ENCODE measurements around the gene DNAJC10. TPM values are rescaled to one million over a fixed set of nuclear protein-coding genes. Genes with fewer than 3 reads are reported as not detected.

The DNAJC10 gene
- total and polyA plus RNA-seq, 2 donors (not counting 3 experiments of a cell fraction or from before 2014, with no cell fraction given), result 45.1 to 201 TPM

- H3K9ac ChIP-seq (replicated peaks; ENCODE audit: extremely low read depth, insufficient read depth, low read length), result no peak overlapping the region
- DNase-seq (ENCODE audit: low read depth, low spot score), result no peak
- no peaks in the 10 kb centered on the region for H3K9me1 ChIP-seq (replicated peaks; ENCODE audit: control insufficient read depth, extremely low read depth, insufficient read depth, low read length)
- FAIRE-seq, result no peak
- H3K9me3 ChIP-seq (replicated peaks; ENCODE audit: control insufficient read depth, insufficient read depth, low read length), result no peaks in the 10 kb centered on the region
- TF ChIP-seq POLR2A (IDR thresholded peaks at IDR 0.05; ENCODE audit: low read depth, low read length) (no peak), GATA2 (IDR thresholded peaks at IDR 0.05; ENCODE audit: insufficient read depth, insufficient read length, low read depth, low read length) (no peak), EZH2 (IDR thresholded peaks at IDR 0.05; ENCODE audit: borderline replicate concordance, low read depth, low read length, severe bottlenecking) (no peak), MYC (IDR thresholded peaks at IDR 0.05; ENCODE audit: low read depth, low read length) (no peak), FOS (IDR thresholded peaks at IDR 0.05; ENCODE audit: borderline replicate concordance, insufficient read depth, low read length) (no peak), POLR2AphosphoS5 (IDR thresholded peaks at IDR 0.05; ENCODE audit: insufficient read depth, low read depth, low read length) (no peak), JUN (IDR thresholded peaks at IDR 0.05; ENCODE audit: borderline replicate concordance, insufficient read depth, insufficient read length, low read depth) (no peak)
- TF ChIP-seq, protein P1, sequence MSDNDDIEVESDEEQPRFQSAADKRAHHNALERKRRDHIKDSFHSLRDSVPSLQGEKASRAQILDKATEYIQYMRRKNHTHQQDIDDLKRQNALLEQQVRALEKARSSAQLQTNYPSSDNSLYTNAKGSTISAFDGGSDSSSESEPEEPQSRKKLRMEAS (IDR thresholded peaks at IDR 0.05; ENCODE audit: insufficient read depth, insufficient read length), result no peak
- TF ChIP-seq, protein P2, sequence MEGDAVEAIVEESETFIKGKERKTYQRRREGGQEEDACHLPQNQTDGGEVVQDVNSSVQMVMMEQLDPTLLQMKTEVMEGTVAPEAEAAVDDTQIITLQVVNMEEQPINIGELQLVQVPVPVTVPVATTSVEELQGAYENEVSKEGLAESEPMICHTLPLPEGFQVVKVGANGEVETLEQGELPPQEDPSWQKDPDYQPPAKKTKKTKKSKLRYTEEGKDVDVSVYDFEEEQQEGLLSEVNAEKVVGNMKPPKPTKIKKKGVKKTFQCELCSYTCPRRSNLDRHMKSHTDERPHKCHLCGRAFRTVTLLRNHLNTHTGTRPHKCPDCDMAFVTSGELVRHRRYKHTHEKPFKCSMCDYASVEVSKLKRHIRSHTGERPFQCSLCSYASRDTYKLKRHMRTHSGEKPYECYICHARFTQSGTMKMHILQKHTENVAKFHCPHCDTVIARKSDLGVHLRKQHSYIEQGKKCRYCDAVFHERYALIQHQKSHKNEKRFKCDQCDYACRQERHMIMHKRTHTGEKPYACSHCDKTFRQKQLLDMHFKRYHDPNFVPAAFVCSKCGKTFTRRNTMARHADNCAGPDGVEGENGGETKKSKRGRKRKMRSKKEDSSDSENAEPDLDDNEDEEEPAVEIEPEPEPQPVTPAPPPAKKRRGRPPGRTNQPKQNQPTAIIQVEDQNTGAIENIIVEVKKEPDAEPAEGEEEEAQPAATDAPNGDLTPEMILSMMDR (IDR thresholded peaks at IDR 0.05; ENCODE audit: extremely low read depth in 1 of 2, insufficient read depth in 1 of 2, low read depth in 1 of 2, low read length in 2 of 2), result no peak
- H3K4me3 ChIP-seq (replicated peaks in 1 of 3; ENCODE audit: insufficient read depth in 1 of 3, low read depth in 1 of 3, low read length in 3 of 3), result no peak overlapping the region
- POLR2A ChIA-PET, result no interaction called here
- H3K36me3 ChIP-seq (ENCODE audit: control insufficient read depth in 2 of 2, extremely low read depth in 1 of 2, insufficient read depth in 2 of 2, low read length in 2 of 2), result peaks cover 7 to 20% of the 10 kb centered on the region in 2 experiments
- H2AFZ ChIP-seq (ENCODE audit: low read depth, low read length), result no peak overlapping the region
- H3K4me1 ChIP-seq (ENCODE audit: control insufficient read depth, extremely low read depth, insufficient read depth, low read length), result no peaks in the 10 kb centered on the region
- H3K27me3 ChIP-seq (ENCODE audit: control insufficient read depth in 2 of 2, insufficient read depth in 2 of 2, low read length in 2 of 2), result no peaks in the 10 kb centered on the region
- intact Hi-C loops (cut with micrococcal nuclease), result no loop called here
- CTCF ChIA-PET, result interaction anchor here (1.2 kb wide), 1 partner anchor 33 kb away, joined by 3 read pairs; no protein-coding TSS in a partner anchor
- H4K20me1 ChIP-seq (replicated peaks; ENCODE audit: control insufficient read depth, extremely low read depth, insufficient read depth, low read length), result no peaks in the 10 kb centered on the region
- no peak overlapping the region for H3K27ac ChIP-seq (ENCODE audit: insufficient read depth, low read depth, low read length)
- H3K4me2 ChIP-seq (ENCODE audit: insufficient read depth, low read length), result no peak overlapping the region
- peaks cover 4% of the 10 kb centered on the region for H3K79me2 ChIP-seq (ENCODE audit: control insufficient read depth, insufficient read depth, low read length)
- dilution Hi-C loops (cut with MboI; ENCODE audit: extremely low pct_ligation_motif_present, low sequenced_read_pairs), result no loop called here
- BruUV-seq (replicated peaks), result no TSS peak
Observed at GRCh38 chr2:182729710-182730339, 13.8 kb downstream of the DNAJC10 start.
